ENCODE measurements around the gene BAHCC1. TPM values are rescaled to one million over a fixed set of nuclear protein-coding genes. Genes with fewer than 3 reads are reported as not detected.
A peak's percentile ranks its signal among the peaks of the same experiment; 100 is the strongest.

Gene BAHCC1
- total and polyA plus RNA-seq, 2 of the 8 experiments (the other 6 are each of a cell fraction or from before 2014, with no cell fraction given): 0.26 to 0.58 TPM

- ChIA-PET POLR2A (ENCODE audit: partially characterized antibody) (interaction anchor here (0.6 kb wide), 1 partner anchor 239 kb away, joined by 5 read pairs; the partner anchor contains the start of genes NDUFAF8 and TEPSIN), CTCF (ENCODE audit: partially characterized antibody) (interaction anchor here (1.0 to 2.1 kb wide), 3 partner anchors 38 to 224 kb away, joined by 3 to 5 read pairs (median 4); no protein-coding TSS in a partner anchor)
- H3K9me3 ChIP-seq (ENCODE audit: insufficient read depth in 2 of 2, low read depth in 1 of 2, low read length in 1 of 2): peaks cover 0 to 5% of the 10 kb centered on the region in 2 experiments; a peak in 1 of 4 replicates
- FAIRE-seq (no peak), DNase-seq (ENCODE audit: low read depth in 1 of 2, low spot score in 2 of 2) (no peak)
- H2BK15ac ChIP-seq (ENCODE audit: low read length): 0 out of 2 replicates have a peak overlapping the region, but pooled peaks have one; percentile 1
- peaks cover 2% of the 10 kb centered on the region; the same call in 1 of the 2 replicates for H3K23me2 ChIP-seq (ENCODE audit: low read depth, low read length)
- H3K56ac ChIP-seq (replicated peaks; ENCODE audit: insufficient read length, low read depth, low read length): no peak overlapping the region
- H2AFZ ChIP-seq (ENCODE audit: low read length): no peak overlapping the region
- no peak overlapping the region for H3K27ac ChIP-seq (ENCODE audit: low read depth, low read length)
- no peak overlapping the region for H4K5ac ChIP-seq (ENCODE audit: insufficient read length, low read depth, low read length)
- no peak overlapping the region for H2BK120ac ChIP-seq (replicated peaks; ENCODE audit: low read depth, low read length)
- H2BK20ac ChIP-seq (ENCODE audit: low read length): no peak overlapping the region
- no peak overlapping the region for H4K8ac ChIP-seq (ENCODE audit: extremely low read depth, insufficient read depth, low read length)
- 93% methylated on average over 17 of the region's 20 CpGs; no CpG with 5 or more reads in 1 of the 2 experiments for WGBS, 2 experiments (ENCODE audit: extremely low coverage in 1 of 2, insufficient coverage in 1 of 2, insufficient read length in 1 of 2, insufficient replicate concordance in 2 of 2, low coverage in 1 of 2, low lambda C conversion rate in 2 of 2, missing lambda C conversion rate in 1 of 2)
- peaks cover 0 to 7% (median 2%) of the 10 kb centered on the region in 4 experiments; a peak in 3 of 7 replicates for H3K4me1 ChIP-seq (replicated peaks in 1 of 4; ENCODE audit: control insufficient read depth in 3 of 4, insufficient read depth in 4 of 4, low read length in 3 of 4)
- no peak overlapping the region for H3K9ac ChIP-seq (replicated peaks in 1 of 4; ENCODE audit: extremely low read depth in 1 of 4, low read depth in 3 of 4, low read length in 3 of 4)
- H3K4ac ChIP-seq (replicated peaks; ENCODE audit: insufficient read length, low read depth, low read length): no peak overlapping the region
- H3K4me2 ChIP-seq (ENCODE audit: insufficient read depth in 1 of 2, low read depth in 2 of 2, low read length in 2 of 2): no peak overlapping the region
- H3K18ac ChIP-seq (ENCODE audit: extremely low read depth, low read length): no peak overlapping the region
- H4K20me1 ChIP-seq (replicated peaks in 1 of 2; ENCODE audit: control insufficient read depth in 1 of 2, insufficient read depth in 2 of 2, low read length in 2 of 2): peaks cover 0 to 2% of the 10 kb centered on the region in 2 experiments
- no peak overlapping the region for H2BK5ac ChIP-seq (ENCODE audit: low read depth, low read length)
- no peak overlapping the region for H3K4me3 ChIP-seq (ENCODE audit: extremely low read depth in 1 of 4, insufficient read depth in 2 of 4, low read depth in 3 of 4, low read length in 4 of 4)
- H3K23ac ChIP-seq (ENCODE audit: insufficient read length): no peak overlapping the region
- peaks cover 14 to 42% (median 36%) of the 10 kb centered on the region in 4 experiments for H3K27me3 ChIP-seq (replicated peaks in 1 of 4; ENCODE audit: control insufficient read depth in 3 of 4, extremely low read depth in 1 of 4, insufficient read depth in 3 of 4, low read length in 3 of 4)
- H2AK5ac ChIP-seq (ENCODE audit: low read depth, low read length): no peak overlapping the region
- H3K36me3 ChIP-seq (ENCODE audit: control insufficient read depth in 2 of 4, insufficient read depth in 4 of 4, low read length in 3 of 4): no peaks in the 10 kb centered on the region
- no peak overlapping the region for H4K91ac ChIP-seq (replicated peaks; ENCODE audit: insufficient read length, low read length)
- no peak overlapping the region for H2BK12ac ChIP-seq (ENCODE audit: low read depth, low read length)
- H3K14ac ChIP-seq (ENCODE audit: insufficient read length): no peak overlapping the region
- no peaks in the 10 kb centered on the region for H3K79me1 ChIP-seq (ENCODE audit: low read depth, low read length)
- no peaks in the 10 kb centered on the region for H3K79me2 ChIP-seq (ENCODE audit: control insufficient read depth in 1 of 2, insufficient read depth in 2 of 2, low read length in 2 of 2)
- TF ChIP-seq GABPA (IDR thresholded peaks at IDR 0.05; ENCODE audit: borderline replicate concordance, insufficient read depth, low read length): no peak
- no peak for TF ChIP-seq CREB1 (IDR thresholded peaks at IDR 0.05)
- no peak for TF ChIP-seq TBP (IDR thresholded peaks at IDR 0.05; ENCODE audit: low read depth, low read length)
- TF ChIP-seq CBX5 (IDR thresholded peaks at IDR 0.05; ENCODE audit: low read depth, low read length): no peak
- TF ChIP-seq NRF1 (IDR thresholded peaks at IDR 0.05; ENCODE audit: low read depth, low read length): no peak
- TF ChIP-seq KDM5A (IDR thresholded peaks at IDR 0.05; ENCODE audit: low read length): no peak
- no peak for TF ChIP-seq SIRT6 (IDR thresholded peaks at IDR 0.05; ENCODE audit: low read length)
- no peak for TF ChIP-seq SP2 (IDR thresholded peaks at IDR 0.05; ENCODE audit: low read length)
- TF ChIP-seq RXRA (IDR thresholded peaks at IDR 0.05; ENCODE audit: insufficient read depth, low read depth, low read length): no peak
- TF ChIP-seq ATF2 (IDR thresholded peaks at IDR 0.05; ENCODE audit: low read length): no peak
- TF ChIP-seq SRF (IDR thresholded peaks at IDR 0.05; ENCODE audit: low read depth, low read length): no peak
- TF ChIP-seq EP300 (IDR thresholded peaks at IDR 0.05; ENCODE audit: borderline replicate concordance in 1 of 2, low read depth in 2 of 2, low read length in 2 of 2): no peak
- no peak for TF ChIP-seq JUN (IDR thresholded peaks at IDR 0.05; ENCODE audit: low read depth, low read length)
Observed at GRCh38 chr17:81478119-81478518, 82.9 kb downstream of the BAHCC1 start.

Measured in H1 (cell line).